Measurements from ENCODE around the gene UPF1. TPM values are rescaled to one million over a fixed set of nuclear protein-coding genes. Genes with fewer than 3 reads are reported as not detected.

Gene UPF1
- total RNA-seq, 8 experiments from 2014 or later, result 19.0 to 61.6 (median 28.9) TPM

GRCh38 chr19:18792661-18793060 lies 39.1 kb upstream of the UPF1 start:
- no peak for ATAC-seq (replicated peaks in 6 of 8)
- 29 to 71% (median 40%) methylated on average over 1 to 3 of the region's 3 CpGs; no CpG with 5 or more reads in 3 of the 10 experiments for WGBS, 10 experiments
- Histone ChIP-seq H3K4me1 (replicated peaks in 1 of 2) (peaks cover 0 to 9% of the 10 kb centered on the region in 2 donors), H3K4me3 (no peak overlapping the region), H3K27ac (no peak overlapping the region)
- in situ Hi-C loops (cut with MboI; ENCODE audit: low pct_unique_long_range_greater_than_20kb in 2 of 9, low sequenced_read_pairs in 9 of 9, unreplicated experiment in 9 of 9), result no loop called here

GRCh38 chr19:18793144-18794028 lies 38.4 kb upstream of the UPF1 start:
- H3K4me1 ChIP-seq (replicated peaks in 1 of 2), result peaks cover 0 to 9% of the 10 kb centered on the region in 2 donors
- no peak overlapping the region for H3K4me3 ChIP-seq
- no peak for ATAC-seq (replicated peaks in 6 of 8)
- no peak overlapping the region for H3K27ac ChIP-seq
- WGBS, 10 experiments, result 38 to 84% (median 65%) methylated on average over 1 to 6 of the region's 13 CpGs; no CpG with 5 or more reads in 3 of the 10 experiments
- in situ Hi-C loops (cut with MboI; ENCODE audit: low pct_unique_long_range_greater_than_20kb in 2 of 9, low sequenced_read_pairs in 9 of 9, unreplicated experiment in 9 of 9), result no loop called here

- no peak for ATAC-seq (replicated peaks in 6 of 8)
- WGBS, 10 experiments, result 43 to 80% (median 61%) methylated on average over 1 to 5 of the region's 5 CpGs; no CpG with 5 or more reads in 4 of the 10 experiments
- in situ Hi-C loops (cut with MboI; ENCODE audit: low pct_unique_long_range_greater_than_20kb in 2 of 9, low sequenced_read_pairs in 9 of 9, unreplicated experiment in 9 of 9), result no loop called here
- no peak overlapping the region for H3K27ac ChIP-seq
- H3K4me3 ChIP-seq, result no peak overlapping the region
- peaks cover 0 to 9% of the 10 kb centered on the region in 2 donors for H3K4me1 ChIP-seq (replicated peaks in 1 of 2)
Observed at GRCh38 chr19:18794029-18794313, 37.8 kb upstream of the UPF1 start.

GRCh38 chr19:18794692-18795091 lies 37.1 kb upstream of the UPF1 start:
- Histone ChIP-seq H3K4me1 (replicated peaks in 1 of 2) (peaks cover 0 to 9% of the 10 kb centered on the region in 2 donors), H3K4me3 (no peak overlapping the region), H3K27ac (no peak overlapping the region)
- in situ Hi-C loops (cut with MboI; ENCODE audit: low pct_unique_long_range_greater_than_20kb in 2 of 9, low sequenced_read_pairs in 9 of 9, unreplicated experiment in 9 of 9), result no loop called here
- no peak for ATAC-seq (replicated peaks in 6 of 8)
- WGBS, 10 experiments, result 50 to 100% (median 84%) methylated on average over 1 to 6 of the region's 6 CpGs; no CpG with 5 or more reads in 1 of the 10 experiments

- Histone ChIP-seq H3K4me1 (replicated peaks in 1 of 2) (peaks cover 0 to 7% of the 10 kb centered on the region in 2 donors), H3K4me3 (no peak overlapping the region), H3K27ac (no peak overlapping the region)
- WGBS, 10 experiments, result 60% methylated on average over 3 of the region's 21 CpGs; no CpG with 5 or more reads in 9 of the 10 experiments
- in situ Hi-C loops (cut with MboI; ENCODE audit: low pct_unique_long_range_greater_than_20kb in 2 of 9, low sequenced_read_pairs in 9 of 9, unreplicated experiment in 9 of 9), result no loop called here
- peak; percentile 13 to 86 (median 44) for ATAC-seq (replicated peaks in 6 of 8)
Observed at GRCh38 chr19:18795540-18795939, 36.2 kb upstream of the UPF1 start.

GRCh38 chr19:18796239-18796638 lies 35.5 kb upstream of the UPF1 start:
- WGBS, 10 experiments, result 25 to 100% (median 71%) methylated on average over 1 to 2 of the region's 2 CpGs; no CpG with 5 or more reads in 1 of the 10 experiments
- H3K27ac ChIP-seq, result no peak overlapping the region
- H3K4me3 ChIP-seq, result no peak overlapping the region
- ATAC-seq (replicated peaks in 6 of 8), result no peak
- in situ Hi-C loops (cut with MboI; ENCODE audit: low pct_unique_long_range_greater_than_20kb in 2 of 9, low sequenced_read_pairs in 9 of 9, unreplicated experiment in 9 of 9), result no loop called here
- peaks cover 0 to 4% of the 10 kb centered on the region in 2 donors for H3K4me1 ChIP-seq (replicated peaks in 1 of 2)

- peak in 1 of 8 experiments; percentile 11 for ATAC-seq (replicated peaks in 6 of 8)
- no peak overlapping the region for H3K27ac ChIP-seq
- no peak overlapping the region for H3K4me3 ChIP-seq
- peaks cover 0 to 4% of the 10 kb centered on the region in 2 donors for H3K4me1 ChIP-seq (replicated peaks in 1 of 2)
- in situ Hi-C loops (cut with MboI; ENCODE audit: low pct_unique_long_range_greater_than_20kb in 2 of 9, low sequenced_read_pairs in 9 of 9, unreplicated experiment in 9 of 9), result no loop called here
- WGBS, 10 experiments, result 0 to 100% (median 40%) methylated on average over 1 to 7 of the region's 22 CpGs; no CpG with 5 or more reads in 3 of the 10 experiments
Observed at GRCh38 chr19:18798384-18799352, 33.1 kb upstream of the UPF1 start.

GRCh38 chr19:18799389-18799970 lies 32.3 kb upstream of the UPF1 start:
- no peak for ATAC-seq (replicated peaks in 6 of 8)

GRCh38 chr19:18800079-18800478 lies 31.7 kb upstream of the UPF1 start:
- Histone ChIP-seq H3K4me1 (replicated peaks in 1 of 2) (peaks cover 0 to 4% of the 10 kb centered on the region in 2 donors), H3K4me3 (no peak overlapping the region), H3K27ac (no peak overlapping the region)
- ATAC-seq (replicated peaks in 6 of 8), result no peak
- in situ Hi-C loops (cut with MboI; ENCODE audit: low pct_unique_long_range_greater_than_20kb in 2 of 9, low sequenced_read_pairs in 9 of 9, unreplicated experiment in 9 of 9), result no loop called here

More at GRCh38 chr19:18799389-18799970, 32.3 kb upstream of the UPF1 start:
- no peak overlapping the region for H3K27ac ChIP-seq
- no peak overlapping the region for H3K4me3 ChIP-seq
- in situ Hi-C loops (cut with MboI; ENCODE audit: low pct_unique_long_range_greater_than_20kb in 2 of 9, low sequenced_read_pairs in 9 of 9, unreplicated experiment in 9 of 9), result no loop called here
- peaks cover 0 to 4% of the 10 kb centered on the region in 2 donors for H3K4me1 ChIP-seq (replicated peaks in 1 of 2)

- Histone ChIP-seq H3K4me3 (no peak overlapping the region), H3K27ac (no peak overlapping the region), H3K4me1 (replicated peaks in 1 of 2) (peaks cover 0 to 3% of the 10 kb centered on the region in 2 donors)
- WGBS, 10 experiments, result 0 to 60% (median 38%) methylated on average over 1 to 4 of the region's 10 CpGs; no CpG with 5 or more reads in 6 of the 10 experiments
- in situ Hi-C loops (cut with MboI; ENCODE audit: low pct_unique_long_range_greater_than_20kb in 2 of 9, low sequenced_read_pairs in 9 of 9, unreplicated experiment in 9 of 9), result no loop called here
- ATAC-seq (replicated peaks in 6 of 8), result no peak
Observed at GRCh38 chr19:18800636-18801035, 31.1 kb upstream of the UPF1 start.

- H3K27ac ChIP-seq, result no peak overlapping the region
- no peak overlapping the region for H3K4me3 ChIP-seq
- 10 to 57% (median 28%) methylated on average over 2 to 6 of the region's 11 CpGs; no CpG with 5 or more reads in 5 of the 10 experiments for WGBS, 10 experiments
- in situ Hi-C loops (cut with MboI; ENCODE audit: low pct_unique_long_range_greater_than_20kb in 2 of 9, low sequenced_read_pairs in 9 of 9, unreplicated experiment in 9 of 9), result no loop called here
- ATAC-seq (replicated peaks in 6 of 8), result peak in 1 of 8 experiments; percentile 48
- H3K4me1 ChIP-seq (replicated peaks in 1 of 2), result no peaks in the 10 kb centered on the region
Observed at GRCh38 chr19:18802354-18802753, 29.4 kb upstream of the UPF1 start.

GRCh38 chr19:18803550-18804138 lies 28.1 kb upstream of the UPF1 start:
- WGBS, 10 experiments, result 33 to 100% (median 56%) methylated on average over 1 to 2 of the region's 5 CpGs; no CpG with 5 or more reads in 5 of the 10 experiments

More at GRCh38 chr19:18803550-18804138, 28.1 kb upstream of the UPF1 start:
- in situ Hi-C loops (cut with MboI; ENCODE audit: low pct_unique_long_range_greater_than_20kb in 2 of 9, low sequenced_read_pairs in 9 of 9, unreplicated experiment in 9 of 9), result no loop called here
- Histone ChIP-seq H3K4me1 (replicated peaks in 1 of 2) (no peaks in the 10 kb centered on the region), H3K27ac (no peak overlapping the region), H3K4me3 (no peak overlapping the region)
- ATAC-seq (replicated peaks in 6 of 8), result no peak

Measured in motor neuron (in vitro differentiated cells).